ENCODE data around the gene TKT.

- TF ChIP-seq GATA2 (IDR thresholded peaks at IDR 0.05; ENCODE audit: low read depth, low read length): no peak
- no peak for TF ChIP-seq GATA3 (IDR thresholded peaks at IDR 0.05; ENCODE audit: low read depth, low read length)
These were observed 60.8 kb downstream of the TKT start for GRCh38 chr3:53195066-53195450.

Data from SH-SY5Y (cell line).